HG02798 (cell line): ENCODE results near the gene MAML1.

Experiments
- ATAC-seq: cut with Tn5 transposase; IDR thresholded peaks from one replicate; pipeline ENCODE4 v1.9.1; 2021; ENCODE audit warnings: mild to moderate bottlenecking; ENCODE audit not compliant: unreplicated experiment, poor library complexity

MAML1 gene

DNA sequence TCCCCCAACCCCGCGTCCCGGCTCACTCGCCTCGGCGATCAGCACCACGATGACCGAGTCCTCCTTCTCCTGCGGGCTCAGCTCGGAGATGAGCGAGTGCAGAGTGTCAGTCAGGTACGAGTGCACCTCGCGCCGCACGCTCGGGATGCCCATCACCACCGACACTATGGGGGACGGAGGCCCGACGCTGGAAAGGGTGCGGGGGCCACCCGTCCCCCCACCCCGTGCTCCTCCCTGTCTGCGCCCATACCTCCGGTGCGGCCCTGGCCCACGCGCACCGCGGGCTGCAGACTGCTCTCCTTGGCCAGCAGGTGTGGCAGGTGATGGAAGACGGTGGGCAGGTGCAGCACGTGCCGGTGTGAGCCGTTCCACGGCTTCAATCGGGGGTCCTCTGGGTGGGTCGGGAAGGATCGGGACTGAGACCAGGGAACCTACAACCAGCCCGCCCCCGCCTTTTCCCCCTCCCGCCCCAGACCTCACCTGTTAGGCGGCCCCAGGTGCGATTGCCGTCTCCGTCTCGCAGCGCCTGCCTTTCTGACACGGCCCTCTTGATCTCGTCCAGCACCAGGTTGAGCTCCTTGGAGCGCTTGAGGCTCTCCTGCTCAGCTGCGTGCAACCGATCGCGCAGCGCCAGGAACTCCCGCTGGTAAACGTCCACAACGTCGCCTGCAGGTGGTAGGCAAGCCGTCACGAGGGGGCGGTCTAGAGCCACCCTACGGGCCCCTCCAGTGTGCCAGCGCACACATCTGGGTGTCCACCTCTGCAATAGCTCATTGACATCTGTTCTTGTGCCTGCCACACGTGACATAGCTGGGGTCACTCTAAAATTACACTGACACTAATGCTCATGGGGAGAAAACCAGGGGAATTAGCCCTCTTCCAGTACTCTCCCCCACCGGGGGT lies 68.9 kb downstream of the MAML1 start:
- ATAC-seq, result peak; percentile 36

DNA sequence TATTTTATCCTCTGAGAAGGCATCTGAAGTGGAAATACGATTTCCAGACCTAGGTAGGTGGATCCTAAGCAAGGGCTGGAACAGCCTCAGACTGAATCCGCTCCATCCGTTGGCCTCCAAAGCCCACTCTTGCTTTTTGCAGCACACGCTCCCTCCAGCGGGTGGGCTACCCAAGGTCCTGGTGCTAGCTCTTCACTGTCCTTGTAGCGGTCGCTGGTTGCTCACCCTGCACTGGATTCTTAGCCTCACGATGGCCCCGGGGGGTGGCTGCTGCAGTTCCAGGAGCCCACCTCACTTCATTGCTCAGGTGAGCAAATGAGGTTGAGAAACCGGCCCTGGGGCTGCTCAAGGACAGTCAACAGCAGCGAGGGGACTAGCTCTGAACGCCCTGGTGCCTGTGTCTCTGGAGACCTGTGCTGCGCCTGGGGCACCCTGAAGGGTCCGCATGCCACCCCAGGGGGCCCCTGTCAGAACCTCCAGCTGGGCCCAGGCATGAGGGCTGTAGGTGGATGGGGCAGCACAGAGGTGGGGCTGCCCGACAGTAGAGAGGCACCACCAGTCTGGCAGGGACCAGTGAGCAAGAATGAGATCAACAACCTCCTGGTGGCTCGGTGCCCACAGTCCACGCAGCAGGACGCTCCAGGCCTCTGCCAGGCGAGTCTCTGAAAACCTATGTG lies 69.7 kb downstream of the MAML1 start:
- no peak for ATAC-seq

DNA sequence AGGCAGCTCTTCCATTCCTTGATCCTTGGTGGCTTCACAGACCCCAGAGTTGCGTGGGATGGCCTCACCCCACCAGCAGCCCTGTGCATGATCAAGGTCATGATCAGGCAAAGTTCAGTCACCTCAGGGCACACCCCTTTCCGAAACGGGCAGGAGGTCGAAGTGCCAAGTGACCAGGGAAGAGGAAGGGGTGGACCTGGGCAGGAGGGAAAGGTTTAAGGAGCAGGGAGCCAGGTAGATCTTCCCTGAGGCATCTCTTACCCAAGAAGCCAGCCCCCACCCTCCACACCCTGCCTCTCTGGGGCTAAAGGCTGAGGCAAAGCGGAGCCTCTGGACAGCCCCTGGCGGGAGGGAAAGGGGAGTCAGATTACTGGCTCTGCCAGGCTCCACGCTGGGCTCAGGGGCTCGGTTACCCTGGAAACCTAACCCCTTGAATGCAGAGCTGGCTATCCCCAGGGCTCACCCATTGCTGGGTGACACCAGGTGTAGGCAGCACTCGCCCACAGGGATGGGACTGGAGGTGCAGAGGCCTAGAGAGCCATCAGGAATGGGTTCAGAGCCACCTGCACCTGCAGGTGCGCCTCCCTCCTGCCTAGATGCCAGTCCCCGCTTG lies 70.4 kb downstream of the MAML1 start:
- no peak for ATAC-seq

- no peak for ATAC-seq
Observed at GRCh38 chr5:179803651-179804554, 71.3 kb downstream of the MAML1 start.

- no peak for ATAC-seq
Observed at GRCh38 chr5:179804555-179804947, 71.9 kb downstream of the MAML1 start.

DNA sequence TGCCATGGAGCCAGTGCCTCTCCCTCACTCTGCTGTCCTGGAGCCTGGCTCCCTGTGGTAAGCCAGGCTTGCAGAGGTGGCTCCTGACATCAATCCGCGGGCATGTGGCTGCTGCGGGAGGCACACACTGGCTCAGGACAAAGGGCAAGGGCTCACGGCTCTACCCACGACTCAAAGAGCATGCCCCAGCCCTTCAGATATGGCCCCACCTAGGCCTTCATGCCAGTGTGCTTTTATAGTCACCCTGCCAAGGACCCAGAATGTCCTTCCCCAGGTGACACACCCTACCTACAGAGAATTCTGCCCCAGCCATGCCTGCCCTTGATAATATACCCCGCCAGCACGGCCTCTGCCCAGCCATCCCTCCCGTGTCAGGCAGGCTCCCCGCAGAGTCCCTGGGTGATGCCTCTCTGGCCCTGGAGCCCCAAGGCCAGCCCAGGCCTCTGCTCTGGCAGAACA lies 72.5 kb downstream of the MAML1 start:
- no peak for ATAC-seq

GRCh38 chr5:179805529-179806249 lies 73.1 kb downstream of the MAML1 start:
- peak; percentile 29 for ATAC-seq

GRCh38 chr5:179806250-179807048 lies 73.8 kb downstream of the MAML1 start, which contains the start of gene MGAT4B:
TSS of gene MGAT4B (minus strand) at chr5:179806866. CDS start at chr5:179806583, 283 bp downstream.
- ATAC-seq, result peak; percentile 77

- ATAC-seq, result no peak
Observed at GRCh38 chr5:179812135-179812825, 79.7 kb downstream of the MAML1 start.

DNA sequence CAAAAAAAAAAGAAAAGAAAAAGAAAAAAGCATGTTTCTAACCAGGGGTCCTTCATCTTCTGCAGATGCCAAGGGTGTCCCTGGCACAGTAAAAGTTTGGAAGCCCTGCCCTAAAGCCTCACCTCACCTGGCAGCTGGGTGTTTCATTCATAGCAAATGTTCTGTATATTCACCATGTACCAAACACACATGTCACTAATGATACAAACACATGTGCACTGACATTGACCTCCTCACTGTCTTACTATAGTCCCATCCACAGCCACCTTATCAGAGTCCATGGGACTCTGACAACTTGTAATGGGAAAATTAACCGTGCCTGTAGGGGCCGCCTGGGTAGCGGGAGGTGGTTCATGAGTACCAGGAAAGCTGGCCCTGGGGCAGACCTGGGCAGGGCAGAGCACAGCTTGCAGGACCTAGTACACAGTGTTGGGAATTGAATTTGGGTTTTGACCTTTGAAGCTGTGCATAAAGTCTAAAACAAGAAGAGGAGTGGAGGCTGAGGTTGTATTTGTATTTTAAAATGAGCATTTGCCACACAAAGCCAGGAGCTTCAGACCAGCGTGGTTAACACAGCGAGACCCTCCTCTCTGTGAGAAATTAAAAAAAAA lies 80.5 kb downstream of the MAML1 start:
- ATAC-seq, result no peak

DNA sequence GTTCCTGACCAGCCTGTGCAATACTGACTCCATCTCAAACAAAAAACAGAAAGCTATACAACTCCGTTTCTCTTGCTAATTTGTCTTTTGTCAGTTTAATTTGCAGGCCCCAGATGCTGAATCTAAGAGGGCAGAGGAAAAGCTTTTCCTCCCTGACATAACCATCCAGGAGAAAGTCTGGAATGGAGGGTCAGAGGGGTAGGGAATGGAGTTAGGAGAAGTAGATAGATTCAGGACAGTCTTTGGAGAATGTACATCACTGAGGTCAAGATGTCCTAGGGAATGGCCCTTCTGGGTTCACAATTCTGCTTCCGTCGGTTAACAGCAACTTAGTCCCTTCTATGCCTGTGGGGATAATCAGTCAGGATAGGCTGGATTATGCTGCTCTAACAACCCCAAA lies 81.5 kb downstream of the MAML1 start:
- ATAC-seq, result no peak

GRCh38 chr5:179815491-179816249 lies 83.0 kb downstream of the MAML1 start:
- no peak for ATAC-seq

DNA sequence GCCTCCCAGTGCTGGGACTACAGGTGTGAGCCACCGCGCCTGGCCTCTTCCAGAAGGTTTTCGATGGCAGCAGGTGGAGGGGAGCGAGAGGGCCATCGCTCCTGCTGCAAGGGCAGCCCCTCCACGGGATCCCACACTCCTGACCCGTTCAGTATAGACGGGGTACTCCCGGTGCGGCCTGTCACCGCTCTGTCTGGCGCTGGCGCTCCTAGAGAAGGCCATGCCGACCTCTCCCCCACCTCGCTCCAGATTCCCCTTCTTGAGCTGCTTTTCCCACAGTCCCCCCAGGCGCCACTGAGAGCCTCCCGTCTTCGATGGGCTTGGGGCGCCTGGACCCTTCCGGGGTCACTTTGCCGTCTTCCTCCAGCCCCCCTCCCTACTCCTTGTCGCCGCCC lies 83.8 kb downstream of the MAML1 start:
- ATAC-seq, result no peak

GRCh38 chr5:179816796-179817469 lies 84.3 kb downstream of the MAML1 start:
- ATAC-seq, result no peak

DNA sequence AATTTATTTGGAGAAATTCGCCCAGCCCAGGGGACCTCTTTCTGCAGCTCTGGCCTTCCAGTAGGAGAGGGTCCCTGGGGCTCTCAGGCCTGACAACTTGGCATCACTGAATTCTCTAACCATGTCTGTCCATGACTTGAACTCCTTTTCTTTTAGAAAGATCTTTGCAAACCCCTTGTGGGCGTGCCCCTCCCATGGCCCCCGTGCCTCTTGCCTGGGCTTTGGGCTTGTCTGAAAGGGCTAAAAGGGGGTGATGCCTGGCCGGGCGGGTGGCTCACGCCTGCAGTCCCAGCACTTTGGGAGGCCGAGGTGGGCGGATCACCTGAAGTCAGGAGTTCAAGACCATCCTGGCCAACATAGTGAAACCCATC lies 84.8 kb downstream of the MAML1 start:
- ATAC-seq, result no peak
